Measurements from ENCODE around the gene CFAP97D1. TPM values are rescaled to one million over a fixed set of nuclear protein-coding genes. Genes with fewer than 3 reads are reported as not detected.

The CFAP97D1 gene
- total RNA-seq, 6 experiments from 2014 or later, result not detected

GRCh38 chr17:43816336-43817320 lies 36.4 kb downstream of the CFAP97D1 start:
- Histone ChIP-seq H3K36me3 (no peaks in the 10 kb centered on the region), H3K4me1 (no peaks in the 10 kb centered on the region), H3K9me3 (no peaks in the 10 kb centered on the region), H3K4me3 (no peak overlapping the region), H3K27ac (no peak overlapping the region), H3K27me3 (no peaks in the 10 kb centered on the region)
- WGBS (ENCODE audit: insufficient coverage, low coverage, low lambda C conversion rate, missing lambda C conversion rate), result 89% methylated on average over 8 of the region's 24 CpGs
- ATAC-seq, result no peak
- intact Hi-C loops (cut with DNase I), result no loop called here
- DNase-seq, result no peak
- no peak for TF ChIP-seq POLR2A (IDR thresholded peaks at IDR 0.05)
- TF ChIP-seq CTCF (IDR thresholded peaks at IDR 0.05), result no peak

GRCh38 chr17:43817826-43818225 lies 37.6 kb downstream of the CFAP97D1 start:
- no peak for DNase-seq
- H3K9me3 ChIP-seq, result no peaks in the 10 kb centered on the region
- no peak overlapping the region for H3K4me3 ChIP-seq
- no peaks in the 10 kb centered on the region for H3K4me1 ChIP-seq
- no peak overlapping the region for H3K27ac ChIP-seq
- H3K36me3 ChIP-seq, result no peaks in the 10 kb centered on the region
- no peak for TF ChIP-seq POLR2A (IDR thresholded peaks at IDR 0.05)
- TF ChIP-seq CTCF (IDR thresholded peaks at IDR 0.05), result no peak
- no peaks in the 10 kb centered on the region for H3K27me3 ChIP-seq
- intact Hi-C loops (cut with DNase I), result no loop called here
- WGBS (ENCODE audit: insufficient coverage, low coverage, low lambda C conversion rate, missing lambda C conversion rate), result no CpG with 5 or more reads among the region's 9 CpGs
- no peak for ATAC-seq

GRCh38 chr17:43818966-43819365 lies 38.7 kb downstream of the CFAP97D1 start:
- Histone ChIP-seq H3K4me3 (no peak overlapping the region), H3K9me3 (no peaks in the 10 kb centered on the region), H3K27me3 (no peaks in the 10 kb centered on the region), H3K27ac (no peak overlapping the region), H3K36me3 (no peaks in the 10 kb centered on the region), H3K4me1 (no peaks in the 10 kb centered on the region)
- no peak for DNase-seq
- intact Hi-C loops (cut with DNase I), result no loop called here
- TF ChIP-seq CTCF (IDR thresholded peaks at IDR 0.05) (no peak), POLR2A (IDR thresholded peaks at IDR 0.05) (no peak)
- no peak for ATAC-seq
- 76% methylated on average over 3 of the region's 5 CpGs for WGBS (ENCODE audit: insufficient coverage, low coverage, low lambda C conversion rate, missing lambda C conversion rate)

- ATAC-seq, result no peak
- Histone ChIP-seq H3K4me1 (no peaks in the 10 kb centered on the region), H3K4me3 (no peak overlapping the region), H3K9me3 (no peaks in the 10 kb centered on the region), H3K36me3 (no peaks in the 10 kb centered on the region), H3K27ac (no peak overlapping the region), H3K27me3 (no peaks in the 10 kb centered on the region)
- intact Hi-C loops (cut with DNase I), result no loop called here
- no peak for DNase-seq
- 92% methylated on average over 5 of the region's 14 CpGs for WGBS (ENCODE audit: insufficient coverage, low coverage, low lambda C conversion rate, missing lambda C conversion rate)
- TF ChIP-seq CTCF (IDR thresholded peaks at IDR 0.05) (no peak), POLR2A (IDR thresholded peaks at IDR 0.05) (no peak)
These were observed 40.5 kb downstream of the CFAP97D1 start for GRCh38 chr17:43820759-43821158.
